Measurements from ENCODE around the gene ETV5.
"Not testable (repeated sequence)": the region's sequence is repeated elsewhere in the genome, so short reads cannot be mapped to it uniquely, and the experiment has no call there.

The ETV5 gene

DNA sequence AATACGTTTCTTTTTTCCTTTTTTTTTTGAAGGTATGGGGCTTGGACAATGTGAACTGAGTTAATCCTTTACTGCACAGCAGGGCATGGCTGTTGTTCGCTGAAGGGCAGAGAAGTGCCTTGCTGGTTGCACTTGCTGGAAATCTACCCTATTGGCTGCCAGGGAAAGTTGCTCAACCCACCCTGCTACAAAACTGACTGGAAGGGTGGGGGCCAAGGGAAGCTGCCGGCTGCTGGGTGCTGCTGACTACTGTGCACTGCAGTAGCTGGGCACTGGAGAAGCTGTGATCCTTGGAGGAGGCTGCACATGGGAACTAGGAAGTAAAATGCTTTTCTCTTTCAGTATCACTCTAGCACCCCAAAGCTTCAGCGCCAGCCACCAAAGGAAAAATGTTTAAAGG is 70.5 kb downstream of the ETV5 start:
- no peak for TF ChIP-seq CTCF (IDR thresholded peaks at IDR 0.05; ENCODE audit: unreplicated experiment in 3 of 3)
- Mint-ChIP-seq H3K36me3 (ENCODE audit: low read depth) (no peaks in the 10 kb centered on the region), H3K4me3 (no peak overlapping the region), H3K4me1 (peaks cover 9% of the 10 kb centered on the region), H3K9me3 (peaks cover 6% of the 10 kb centered on the region), H3K27ac (no peak overlapping the region), H3K27me3 (ENCODE audit: low read depth) (peaks cover 11% of the 10 kb centered on the region)

DNA sequence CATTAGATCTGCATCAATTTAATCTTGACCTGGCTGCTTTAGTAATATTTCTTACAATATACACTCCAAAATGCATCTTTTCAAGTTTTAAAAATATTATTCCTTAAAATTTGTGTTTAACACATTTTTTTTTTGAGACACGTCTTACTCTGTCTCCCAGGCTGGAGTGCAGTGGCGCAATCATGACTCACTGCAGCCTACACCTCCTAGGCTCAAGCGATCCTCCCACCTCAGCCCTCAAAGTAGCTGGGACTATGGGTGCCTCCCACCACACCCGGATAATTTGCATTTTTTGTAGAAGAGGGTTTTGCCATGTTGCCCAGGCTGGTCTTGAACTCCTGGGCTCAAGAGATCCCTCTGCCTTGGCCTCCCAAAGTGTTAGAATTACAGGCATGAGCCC is 73.6 kb downstream of the ETV5 start:
- TF ChIP-seq CTCF (IDR thresholded peaks at IDR 0.05; ENCODE audit: unreplicated experiment in 3 of 3): no peak
- Mint-ChIP-seq H3K27ac (no peak overlapping the region), H3K9me3 (peaks cover 9% of the 10 kb centered on the region), H3K27me3 (ENCODE audit: low read depth) (peaks cover 7% of the 10 kb centered on the region), H3K36me3 (ENCODE audit: low read depth) (no peaks in the 10 kb centered on the region), H3K4me3 (no peak overlapping the region), H3K4me1 (no peaks in the 10 kb centered on the region)

- Mint-ChIP-seq H3K4me1 (no peaks in the 10 kb centered on the region), H3K36me3 (ENCODE audit: low read depth) (no peaks in the 10 kb centered on the region), H3K9me3 (peaks cover 5% of the 10 kb centered on the region), H3K4me3 (no peak overlapping the region), H3K27ac (no peak overlapping the region), H3K27me3 (ENCODE audit: low read depth) (peaks cover 4% of the 10 kb centered on the region)
- no peak for TF ChIP-seq CTCF (IDR thresholded peaks at IDR 0.05; ENCODE audit: unreplicated experiment in 3 of 3)
These were observed 76.6 kb downstream of the ETV5 start for GRCh38 chr3:186032321-186032720.

DNA sequence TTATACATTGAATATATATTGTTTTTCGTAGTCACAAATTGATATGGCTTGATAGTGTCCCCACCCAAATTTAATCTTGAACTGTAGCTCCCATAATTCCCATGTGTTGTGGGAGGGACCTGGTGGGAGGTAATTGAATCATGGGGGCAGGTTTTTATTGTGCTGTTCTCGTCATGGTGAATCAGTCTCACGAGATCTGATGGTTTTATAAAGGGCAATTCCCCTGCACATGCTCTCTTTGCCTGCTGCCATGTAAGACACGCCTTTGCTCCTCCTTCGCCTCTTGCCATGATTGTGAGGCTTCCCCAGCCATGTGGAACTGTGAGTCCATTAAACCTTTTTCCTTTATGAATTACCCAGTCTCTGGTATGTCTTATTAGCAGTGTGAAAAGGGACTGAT is 82.9 kb downstream of the ETV5 start:
- not testable (repeated sequence) for H3K36me3 Mint-ChIP-seq (ENCODE audit: low read depth); H3K27me3 Mint-ChIP-seq (ENCODE audit: low read depth); H3K9me3 Mint-ChIP-seq; H3K4me3 Mint-ChIP-seq; H3K27ac Mint-ChIP-seq
- H3K4me1 Mint-ChIP-seq: peaks cover 11% of the 10 kb centered on the region

DNA sequence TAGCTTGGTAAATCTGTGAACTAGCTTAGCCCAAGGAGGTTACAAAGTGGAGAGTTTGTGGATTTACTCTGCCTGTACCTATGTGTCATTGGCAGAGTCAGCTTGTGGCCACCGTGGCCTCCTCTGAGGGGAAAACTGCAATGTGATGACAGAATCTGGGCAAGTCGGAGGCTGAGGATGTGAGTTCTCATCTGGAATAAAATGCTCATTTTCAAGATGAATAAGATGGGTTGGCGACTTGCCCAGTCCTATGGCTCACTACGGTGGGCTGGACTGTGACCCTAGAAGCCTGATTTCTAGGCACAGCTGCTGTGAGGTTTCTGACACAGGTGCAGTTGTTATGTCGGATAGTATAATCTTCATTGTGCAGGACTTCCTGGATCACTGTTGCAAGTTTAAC is 83.7 kb downstream of the ETV5 start:
- Mint-ChIP-seq H3K27me3 (ENCODE audit: low read depth) (no peaks in the 10 kb centered on the region), H3K36me3 (ENCODE audit: low read depth) (no peaks in the 10 kb centered on the region), H3K4me1 (peaks cover 11% of the 10 kb centered on the region), H3K27ac (no peak overlapping the region), H3K9me3 (no peaks in the 10 kb centered on the region), H3K4me3 (no peak overlapping the region)
- no peak for TF ChIP-seq CTCF (IDR thresholded peaks at IDR 0.05; ENCODE audit: unreplicated experiment in 3 of 3)

- TF ChIP-seq CTCF (IDR thresholded peaks at IDR 0.05; ENCODE audit: unreplicated experiment in 3 of 3): no peak
- no peak overlapping the region for H3K27ac Mint-ChIP-seq
- peaks cover 11% of the 10 kb centered on the region for H3K4me1 Mint-ChIP-seq
- no peaks in the 10 kb centered on the region for H3K9me3 Mint-ChIP-seq
- H3K36me3 Mint-ChIP-seq (ENCODE audit: low read depth): no peaks in the 10 kb centered on the region
- no peak overlapping the region for H3K4me3 Mint-ChIP-seq
- H3K27me3 Mint-ChIP-seq (ENCODE audit: low read depth): no peaks in the 10 kb centered on the region
These were observed 84.7 kb downstream of the ETV5 start for GRCh38 chr3:186024210-186024609.
